Gastrocnemius medialis (tissue), 4 donors: ENCODE measurements around the gene STH.

Experiments used
- POLR2A ChIP-seq, 2 donors: fragments of 450-650 bp; IDR thresholded peaks; one replicate each; pipeline ENCODE4 v1.6.1; 2017; ENCODE audit warnings: antibody characterized with exemption in 2 of 2, mild to moderate bottlenecking in 2 of 2, moderate library complexity in 2 of 2
- TF ChIP-seq, protein P1 (sequence below), 5 experiments: fragments of 450-650 bp in 3 of 5; fragments of 200-600 bp in 2 of 5; sonication (generic) in 2 of 5; IDR thresholded peaks in 4 of 5; conservative IDR thresholded peaks in 1 of 5; 1 replicate in 4 of 5; 2 replicates in 1 of 5; pipeline ENCODE4 v1.5.1; 2016 to 2019; ENCODE audit warnings: antibody characterized with exemption in 5 of 5, mild to moderate bottlenecking in 3 of 5, moderate library complexity in 3 of 5

DNA sequence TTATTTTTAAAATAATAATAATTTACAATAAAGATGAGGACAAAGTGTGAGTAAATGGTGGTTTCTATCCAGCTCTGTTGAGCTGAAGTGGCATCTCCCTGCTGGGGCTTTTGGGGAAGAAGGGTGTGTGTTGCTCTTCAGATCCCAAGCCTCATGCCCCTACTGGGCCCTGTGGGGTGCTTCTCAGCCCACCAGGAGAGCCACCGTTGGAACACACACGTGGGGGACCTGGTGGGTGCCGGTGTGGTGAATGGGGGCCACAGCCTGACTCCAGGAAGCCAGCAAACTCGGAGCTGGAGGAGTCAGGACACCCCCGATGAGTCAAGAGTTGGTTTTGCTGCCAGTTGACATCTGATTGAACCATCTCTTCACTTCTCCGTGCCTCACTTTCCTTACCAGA is 37.8 kb upstream of the STH start:
- TF ChIP-seq, protein P1, sequence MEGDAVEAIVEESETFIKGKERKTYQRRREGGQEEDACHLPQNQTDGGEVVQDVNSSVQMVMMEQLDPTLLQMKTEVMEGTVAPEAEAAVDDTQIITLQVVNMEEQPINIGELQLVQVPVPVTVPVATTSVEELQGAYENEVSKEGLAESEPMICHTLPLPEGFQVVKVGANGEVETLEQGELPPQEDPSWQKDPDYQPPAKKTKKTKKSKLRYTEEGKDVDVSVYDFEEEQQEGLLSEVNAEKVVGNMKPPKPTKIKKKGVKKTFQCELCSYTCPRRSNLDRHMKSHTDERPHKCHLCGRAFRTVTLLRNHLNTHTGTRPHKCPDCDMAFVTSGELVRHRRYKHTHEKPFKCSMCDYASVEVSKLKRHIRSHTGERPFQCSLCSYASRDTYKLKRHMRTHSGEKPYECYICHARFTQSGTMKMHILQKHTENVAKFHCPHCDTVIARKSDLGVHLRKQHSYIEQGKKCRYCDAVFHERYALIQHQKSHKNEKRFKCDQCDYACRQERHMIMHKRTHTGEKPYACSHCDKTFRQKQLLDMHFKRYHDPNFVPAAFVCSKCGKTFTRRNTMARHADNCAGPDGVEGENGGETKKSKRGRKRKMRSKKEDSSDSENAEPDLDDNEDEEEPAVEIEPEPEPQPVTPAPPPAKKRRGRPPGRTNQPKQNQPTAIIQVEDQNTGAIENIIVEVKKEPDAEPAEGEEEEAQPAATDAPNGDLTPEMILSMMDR (IDR thresholded peaks at IDR 0.05 in 4 of 5, conservative IDR thresholded peaks at IDR 0.05 in 1 of 5): no peak
- no peak for TF ChIP-seq POLR2A (IDR thresholded peaks at IDR 0.05)
